NCI-H345 treated with DMSO at 0.1 percent for 48 hours (cell line): ENCODE results near the gene CXXC5.
"Not testable (repeated sequence)": the region's sequence is repeated elsewhere in the genome, so short reads cannot be mapped to it uniquely, and the experiment has no call there.

Source experiments
- DNase-seq: peaks from one replicate; lab custom pipeline; 2025; ENCODE audit not compliant: unreplicated experiment; lab: John Stamatoyannopoulos, UW

Gene CXXC5

GRCh38 chr5:139648205-139649081, at the start of gene CXXC5:
CXXC5 (plus strand) TSS chr5:139648349; CDS start chr5:139680524, 32,175 bp downstream.
- DNase-seq = peak; percentile 42

- DNase-seq = not testable (repeated sequence)
Observed at GRCh38 chr5:139598601-139598965, 49.6 kb upstream of the CXXC5 start.

- DNase-seq = no peak
Observed at GRCh38 chr5:139600336-139600949, 47.7 kb upstream of the CXXC5 start.

- DNase-seq = no peak
Observed at GRCh38 chr5:139601429-139601828, 46.7 kb upstream of the CXXC5 start.

GRCh38 chr5:139601948-139602347, 46.2 kb upstream of the CXXC5 start:
- DNase-seq = not testable (repeated sequence)

GRCh38 chr5:139605887-139606286, 42.3 kb upstream of the CXXC5 start:
- DNase-seq = no peak

- DNase-seq = no peak
Observed at GRCh38 chr5:139611703-139612584, 36.2 kb upstream of the CXXC5 start.

GRCh38 chr5:139619861-139620260, 28.3 kb upstream of the CXXC5 start:
- DNase-seq = no peak

- not testable (repeated sequence) for DNase-seq
Observed at GRCh38 chr5:139625398-139625797, 22.8 kb upstream of the CXXC5 start.

GRCh38 chr5:139630855-139631254, 17.3 kb upstream of the CXXC5 start:
- DNase-seq = no peak

GRCh38 chr5:139631520-139632165, 16.5 kb upstream of the CXXC5 start:
- no peak for DNase-seq

- peak; percentile 71 for DNase-seq
Observed at GRCh38 chr5:139633295-139634027, 14.7 kb upstream of the CXXC5 start.

- no peak for DNase-seq
Observed at GRCh38 chr5:139634028-139634325, 14.2 kb upstream of the CXXC5 start.

- DNase-seq = no peak
Observed at GRCh38 chr5:139634541-139634940, 13.6 kb upstream of the CXXC5 start.

GRCh38 chr5:139635191-139635590, 13.0 kb upstream of the CXXC5 start:
- DNase-seq = no peak

GRCh38 chr5:139635606-139636206, 12.4 kb upstream of the CXXC5 start:
- peak; percentile 35 for DNase-seq

- DNase-seq = peak; percentile 58
Observed at GRCh38 chr5:139636207-139636792, 11.8 kb upstream of the CXXC5 start.

GRCh38 chr5:139636975-139637408, 11.2 kb upstream of the CXXC5 start:
- DNase-seq = peak; percentile 47

GRCh38 chr5:139637438-139638089, 10.6 kb upstream of the CXXC5 start:
- peak; percentile 69 for DNase-seq
